HG02852 (cell line): ENCODE results near the gene RPS19BP1.

Experiments
- ATAC-seq: cut with Tn5 transposase; IDR thresholded peaks from one replicate; pipeline ENCODE4 v1.9.1; 2021; ENCODE audit warnings: mild to moderate bottlenecking, moderate library complexity; ENCODE audit not compliant: unreplicated experiment

Gene RPS19BP1

DNA sequence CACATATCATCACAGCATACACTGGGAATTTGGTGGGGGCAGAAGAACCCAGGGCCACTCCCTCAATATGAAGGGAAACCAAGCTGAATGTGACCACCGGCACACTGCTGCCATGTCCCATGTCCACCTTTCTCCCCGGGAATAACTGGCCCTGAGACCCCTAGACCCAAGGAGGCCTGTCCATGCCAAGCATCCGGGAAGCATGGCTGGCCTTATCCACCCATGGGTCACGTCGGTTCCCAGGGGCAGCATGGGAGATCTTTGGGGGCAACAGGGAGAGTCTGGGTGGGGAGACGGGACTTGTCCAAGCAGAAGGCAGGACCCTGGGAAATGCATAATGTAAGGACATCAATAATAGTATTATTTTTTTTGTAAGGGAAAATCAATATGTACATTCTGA, 40.9 kb downstream of the RPS19BP1 start:
- no peak for ATAC-seq

DNA sequence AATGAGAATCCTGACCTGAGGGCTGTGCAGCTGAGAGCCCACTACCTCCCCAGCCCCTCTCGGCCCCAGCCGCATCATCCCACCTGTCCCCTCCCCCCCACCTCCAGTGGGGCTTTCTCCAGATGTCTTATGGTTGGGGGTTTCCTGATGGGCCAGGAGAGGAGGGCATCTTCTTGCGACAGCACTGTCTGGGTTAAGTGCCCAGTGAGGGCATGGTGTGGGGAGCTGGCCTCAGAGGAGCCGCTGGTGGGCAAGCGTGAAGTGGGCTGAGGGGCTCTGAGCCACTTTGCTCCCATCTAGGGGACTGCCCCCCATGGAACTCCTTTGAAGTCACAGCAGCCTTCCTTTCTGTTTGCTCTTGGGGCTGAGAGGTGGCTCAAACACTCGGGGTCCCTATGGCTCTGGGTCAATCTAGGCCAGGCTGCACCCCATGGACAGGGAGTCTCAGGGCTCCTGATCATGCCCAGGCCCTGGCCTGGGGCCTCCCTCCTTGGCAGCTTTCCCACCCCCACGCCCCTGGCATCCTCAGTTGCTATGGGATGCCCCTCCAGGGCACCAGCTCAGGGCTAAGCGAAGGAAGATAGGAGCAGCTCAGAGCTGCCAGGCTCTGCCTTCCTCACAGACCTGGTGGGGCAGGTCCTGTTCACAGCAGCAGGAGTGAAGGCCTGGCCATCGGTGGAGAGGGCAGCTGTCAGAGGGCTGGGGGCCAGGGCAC, 41.4 kb downstream of the RPS19BP1 start:
- no peak for ATAC-seq

DNA sequence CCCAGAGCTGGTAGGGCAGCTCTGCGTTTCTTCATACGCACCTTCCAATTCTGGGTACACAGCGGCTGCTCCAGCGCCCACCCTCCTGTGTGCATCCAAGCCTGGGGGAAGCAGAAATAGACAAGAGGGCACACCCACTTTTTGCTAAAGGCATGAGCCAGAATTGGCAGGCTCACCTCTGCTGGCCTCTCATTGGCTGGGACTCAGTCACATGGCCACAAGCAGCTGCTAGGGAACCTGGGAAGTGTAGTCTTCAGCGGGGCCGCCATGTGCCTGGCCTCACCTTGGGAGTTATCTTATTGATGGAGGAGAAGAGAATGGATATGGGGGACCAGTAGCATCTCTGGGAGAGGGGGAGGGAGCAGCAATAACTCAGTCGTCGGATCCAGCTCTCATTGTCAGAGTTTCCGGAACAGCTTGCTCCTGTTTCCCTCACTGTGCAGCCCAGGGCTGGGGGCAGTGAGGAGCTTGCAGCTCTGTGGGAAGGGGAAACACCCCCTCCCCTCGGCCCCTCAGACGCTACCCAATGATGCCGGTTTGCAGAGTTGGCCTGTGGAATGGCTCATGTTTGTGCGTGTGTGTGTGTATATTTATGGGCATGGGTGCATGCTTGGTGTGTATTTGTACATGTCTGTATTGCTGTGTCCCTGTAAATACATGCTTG, 42.3 kb downstream of the RPS19BP1 start:
- peak; percentile 87 for ATAC-seq

DNA sequence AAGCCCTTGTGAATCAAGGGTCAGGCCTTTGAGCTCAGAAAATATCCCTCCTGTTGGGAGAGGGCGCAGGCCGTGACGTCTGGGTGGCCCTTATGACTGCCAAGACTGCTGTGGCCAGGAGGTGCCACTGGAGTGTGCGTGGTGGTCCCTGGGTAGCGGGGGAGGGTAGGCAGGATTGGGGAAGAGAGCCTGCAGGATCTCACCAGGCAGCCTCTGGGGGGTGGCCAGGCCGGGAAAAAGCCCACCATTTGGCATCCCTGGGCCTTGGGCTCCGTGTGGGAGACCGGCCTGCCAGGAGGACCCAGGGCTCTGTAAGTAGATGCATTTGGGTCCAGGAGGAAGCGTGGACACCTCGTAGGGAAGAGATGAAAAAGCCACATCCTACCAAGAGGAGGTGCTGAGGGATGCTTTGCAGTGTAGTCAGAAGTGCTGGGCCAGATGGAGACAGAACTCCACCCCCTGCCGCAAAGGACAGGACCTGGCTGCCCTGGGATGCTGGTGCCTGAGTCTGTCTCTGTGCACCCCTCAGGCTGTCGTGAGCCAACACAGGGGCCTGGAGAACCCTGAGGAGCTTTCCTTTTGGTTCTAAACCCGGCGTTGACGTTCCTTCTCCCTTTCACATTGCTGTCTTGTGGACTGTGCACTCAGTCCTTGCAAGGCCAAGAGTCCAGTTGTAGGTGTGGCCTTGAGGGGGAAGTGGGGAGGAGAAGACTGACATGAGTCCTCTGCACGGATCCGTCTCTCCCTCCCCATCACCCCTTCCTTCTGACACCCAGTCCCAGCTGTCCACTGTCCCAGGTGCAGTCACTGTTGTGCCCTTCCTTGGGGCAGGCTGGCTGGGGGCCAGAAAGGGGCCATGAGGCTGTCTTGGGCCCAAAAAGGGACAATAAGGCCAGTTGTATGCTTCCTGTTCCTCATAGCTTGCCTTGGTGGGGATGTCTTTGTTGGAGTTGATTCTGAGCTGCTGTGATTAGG, 43.2 kb downstream of the RPS19BP1 start:
- ATAC-seq: no peak

DNA sequence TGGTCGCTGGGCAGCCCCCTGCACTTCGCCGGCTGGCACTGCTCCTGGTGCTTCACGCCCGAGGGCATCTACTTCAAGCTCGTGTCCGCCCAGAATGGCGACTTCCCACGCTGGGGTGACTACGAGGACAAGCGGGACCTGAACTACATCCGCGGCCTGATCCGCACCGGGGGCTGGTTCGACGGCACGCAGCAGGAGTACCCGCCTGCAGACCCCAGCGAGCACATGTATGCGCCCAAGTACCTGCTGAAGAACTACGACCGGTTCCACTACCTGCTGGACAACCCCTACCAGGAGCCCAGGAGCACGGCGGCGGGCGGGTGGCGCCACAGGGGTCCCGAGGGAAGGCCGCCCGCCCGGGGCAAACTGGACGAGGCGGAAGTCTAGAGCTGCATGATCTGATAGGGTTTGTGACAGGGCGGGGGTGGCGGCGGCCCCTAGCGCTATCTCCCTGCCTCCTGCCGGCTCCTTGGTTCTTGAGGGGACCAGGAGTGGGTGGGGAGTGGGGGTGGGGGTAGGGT, 43.9 kb downstream of the RPS19BP1 start:
- no peak for ATAC-seq

DNA sequence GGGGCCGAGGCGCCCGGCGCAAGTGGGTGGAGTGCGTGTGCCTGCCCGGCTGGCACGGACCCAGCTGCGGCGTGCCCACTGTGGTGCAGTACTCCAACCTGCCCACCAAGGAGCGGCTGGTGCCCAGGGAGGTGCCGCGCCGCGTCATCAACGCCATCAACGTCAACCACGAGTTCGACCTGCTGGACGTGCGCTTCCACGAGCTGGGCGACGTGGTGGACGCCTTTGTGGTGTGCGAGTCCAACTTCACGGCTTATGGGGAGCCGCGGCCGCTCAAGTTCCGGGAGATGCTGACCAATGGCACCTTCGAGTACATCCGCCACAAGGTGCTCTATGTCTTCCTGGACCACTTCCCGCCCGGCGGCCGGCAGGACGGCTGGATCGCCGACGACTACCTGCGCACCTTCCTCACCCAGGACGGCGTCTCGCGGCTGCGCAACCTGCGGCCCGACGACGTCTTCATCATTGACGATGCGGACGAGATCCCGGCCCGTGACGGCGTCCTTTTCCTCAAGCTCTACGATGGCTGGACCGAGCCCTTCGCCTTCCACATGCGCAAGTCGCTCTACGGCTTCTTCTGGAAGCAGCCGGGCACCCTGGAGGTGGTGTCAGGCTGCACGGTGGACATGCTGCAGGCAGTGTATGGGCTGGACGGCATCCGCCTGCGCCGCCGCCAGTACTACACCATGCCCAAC, 44.6 kb downstream of the RPS19BP1 start:
- ATAC-seq: no peak

DNA sequence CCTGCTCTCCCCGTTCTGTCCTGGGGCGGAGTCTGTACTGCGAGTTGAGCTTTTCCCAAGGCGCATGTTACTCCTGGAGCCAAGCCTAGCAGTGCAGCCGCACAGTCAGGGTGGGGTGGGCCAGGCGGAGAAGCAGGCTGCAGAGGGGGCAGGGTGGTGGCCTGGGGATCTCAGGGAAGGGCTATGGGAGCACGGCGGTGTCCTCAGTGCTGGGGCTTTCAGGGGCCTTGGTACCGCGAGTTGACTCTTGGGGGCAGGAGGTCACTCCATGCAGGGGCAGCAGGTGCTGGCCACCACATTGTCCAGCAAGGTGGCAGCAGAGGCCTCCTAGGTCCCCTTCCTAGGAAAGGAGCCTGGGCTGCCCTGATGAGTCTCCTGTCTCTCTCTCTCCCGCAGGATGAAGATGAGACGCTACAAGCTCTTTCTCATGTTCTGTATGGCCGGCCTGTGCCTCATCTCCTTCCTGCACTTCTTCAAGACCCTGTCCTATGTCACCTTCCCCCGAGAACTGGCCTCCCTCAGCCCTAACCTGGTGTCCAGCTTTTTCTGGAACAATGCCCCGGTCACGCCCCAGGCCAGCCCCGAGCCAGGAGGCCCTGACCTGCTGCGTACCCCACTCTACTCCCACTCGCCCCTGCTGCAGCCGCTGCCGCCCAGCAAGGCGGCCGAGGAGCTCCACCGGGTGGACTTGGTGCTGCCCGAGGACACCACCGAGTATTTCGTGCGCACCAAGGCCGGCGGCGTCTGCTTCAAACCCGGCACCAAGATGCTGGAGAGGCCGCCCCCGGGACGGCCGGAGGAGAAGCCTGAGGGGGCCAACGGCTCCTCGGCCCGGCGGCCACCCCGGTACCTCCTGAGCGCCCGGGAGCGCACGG, 45.4 kb downstream of the RPS19BP1 start:
- ATAC-seq: no peak

DNA sequence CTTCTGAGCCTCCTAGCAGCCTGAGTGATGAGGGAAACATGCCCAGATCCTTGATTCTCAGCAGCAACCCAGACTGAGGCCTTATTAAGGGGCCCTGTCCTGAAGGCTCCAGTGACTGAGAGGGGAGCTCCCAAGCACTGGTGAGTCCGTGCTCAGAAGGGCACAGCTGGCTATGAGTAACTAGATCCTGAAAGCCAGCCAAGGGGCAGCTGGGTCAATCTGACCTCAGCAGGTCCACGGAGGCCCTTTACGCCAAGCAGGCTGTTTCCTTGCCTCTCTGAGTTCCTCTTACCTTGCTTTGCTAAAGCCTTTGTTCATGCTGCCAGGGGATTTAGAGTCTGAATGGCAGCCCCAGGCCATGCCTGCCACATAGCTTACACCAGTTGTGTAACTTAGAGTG, 49.8 kb downstream of the RPS19BP1 start:
- no peak for ATAC-seq

DNA sequence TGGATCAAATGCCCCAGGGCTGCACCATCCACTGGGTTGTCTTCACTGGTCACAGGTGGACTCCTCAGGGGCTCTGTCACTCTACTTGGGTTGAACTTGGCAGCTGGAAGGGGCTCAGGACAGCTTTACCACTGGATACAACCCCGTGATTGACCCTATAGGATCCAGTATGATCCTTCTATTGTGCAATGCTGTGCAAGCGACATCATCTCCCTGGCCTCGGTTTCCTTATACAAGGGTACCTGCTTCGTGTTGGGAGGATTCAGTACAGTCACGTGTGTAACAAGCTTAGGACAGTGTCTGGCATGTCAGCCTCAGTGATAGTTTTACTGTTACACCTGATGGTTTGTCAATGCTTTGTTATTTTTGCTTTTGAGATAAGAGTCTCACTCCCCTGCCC, 51.0 kb downstream of the RPS19BP1 start:
- ATAC-seq: no peak

DNA sequence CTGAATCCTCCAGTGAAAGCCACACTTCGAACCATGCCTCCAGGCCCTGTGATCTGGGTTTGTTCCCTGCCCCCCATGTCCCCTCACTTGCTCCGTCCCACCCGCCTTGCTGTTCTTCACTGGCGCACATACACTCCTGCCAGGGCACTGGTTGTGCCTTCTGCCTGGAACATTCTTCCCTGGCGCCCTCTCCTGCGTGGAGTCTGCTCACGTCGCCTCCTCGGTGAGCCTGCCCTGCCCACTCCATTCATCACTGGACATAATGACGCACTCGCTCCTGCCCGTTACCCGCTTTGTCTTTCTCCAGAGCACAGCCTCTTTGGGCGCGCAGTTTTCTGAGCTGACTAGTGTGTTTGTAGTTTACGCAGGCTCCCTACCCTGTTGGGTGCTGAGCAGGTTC, 51.5 kb downstream of the RPS19BP1 start:
- no peak for ATAC-seq

DNA sequence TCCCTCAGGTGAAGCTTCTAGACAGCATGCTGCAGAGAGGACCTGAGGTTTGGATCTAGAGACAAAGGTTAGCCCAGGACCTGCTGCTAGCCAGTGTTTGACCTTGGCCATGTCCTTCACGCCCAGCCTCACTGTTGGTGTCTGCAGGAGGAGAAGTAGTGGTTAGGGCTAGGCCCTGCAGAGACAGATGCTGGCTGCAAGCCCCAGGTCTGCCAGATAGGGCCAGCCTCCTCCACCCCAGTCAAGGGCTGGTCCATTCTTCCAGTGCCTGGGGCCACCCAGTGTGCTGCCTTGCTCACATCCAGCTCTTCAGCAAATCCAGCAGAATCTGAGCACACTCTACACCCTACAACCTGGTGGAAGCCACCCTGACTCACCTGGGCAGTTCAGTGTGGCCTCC, 52.0 kb downstream of the RPS19BP1 start:
- ATAC-seq: no peak

DNA sequence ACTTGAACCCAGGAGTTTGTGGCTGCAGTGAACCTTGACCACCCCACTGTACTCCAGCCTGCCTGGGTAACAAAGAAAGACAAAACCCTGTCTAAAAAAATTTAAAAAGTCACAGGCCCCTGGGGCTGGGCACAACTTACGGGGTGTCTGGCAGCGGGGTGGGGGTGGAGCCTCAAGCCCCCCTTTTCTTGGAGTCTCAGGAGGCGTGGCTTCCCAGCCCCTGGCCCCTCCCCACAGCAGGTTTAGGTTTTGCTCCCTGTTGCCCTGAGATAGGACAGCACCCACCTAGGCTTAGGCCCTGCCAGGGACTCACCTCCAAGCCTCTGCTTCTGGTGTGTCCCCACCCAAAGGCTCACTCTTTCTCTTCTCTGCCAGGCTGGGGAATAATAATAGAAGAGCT, 53.3 kb downstream of the RPS19BP1 start:
- ATAC-seq: no peak
